Trophoblast cell (in vitro differentiated cells and primary cell): ENCODE measurements around the gene BRD9.

ENCODE experiments used
- DNase-seq, 2 donors: peaks; one replicate each; pipeline ENCODE4 v3.0.0-alpha.2; 2016
- H2AFZ ChIP-seq: 2 replicates; pipeline ENCODE4 v1.6.1; 2013; ENCODE audit warnings: low read length, moderate library complexity, mild to moderate bottlenecking; ENCODE audit not compliant: insufficient read depth, poor library complexity
- H2AK5ac ChIP-seq: 2 replicates; pipeline ENCODE4 v1.6.1; 2013; ENCODE audit warnings: mild to moderate bottlenecking, low read length
- H2BK120ac ChIP-seq: 2 replicates; pipeline ENCODE4 v1.6.1; 2013; ENCODE audit warnings: low read length, mild to moderate bottlenecking, moderate library complexity; ENCODE audit not compliant: insufficient read depth, poor library complexity
- H2BK12ac ChIP-seq: 2 replicates; pipeline ENCODE4 v1.6.1; 2013; ENCODE audit warnings: mild to moderate bottlenecking, low read length, moderate library complexity
- H2BK5ac ChIP-seq: 2 replicates; pipeline ENCODE4 v1.6.1; 2013; ENCODE audit warnings: low read length, low read depth, moderate library complexity, mild to moderate bottlenecking; ENCODE audit not compliant: poor library complexity
- H3K14ac ChIP-seq: 2 replicates; pipeline ENCODE4 v1.6.1; 2013; ENCODE audit warnings: mild to moderate bottlenecking, low read length
- H3K18ac ChIP-seq: 2 replicates; pipeline ENCODE4 v1.6.1; 2013; ENCODE audit warnings: mild to moderate bottlenecking, low read length
- H3K23ac ChIP-seq: 2 replicates; pipeline ENCODE4 v1.6.1; 2013; ENCODE audit warnings: low read length
- H3K27ac ChIP-seq: 2 replicates; pipeline ENCODE4 v1.5.1; 2013; ENCODE audit warnings: low read depth, mild to moderate bottlenecking, inconsistent platforms, low read length, moderate library complexity
- H3K27me3 ChIP-seq: 2 replicates; pipeline ENCODE4 v1.6.1; 2013; ENCODE audit warnings: inconsistent platforms, mild to moderate bottlenecking, low read length, moderate library complexity; ENCODE audit not compliant: insufficient read depth
- H3K36me3 ChIP-seq, 2 experiments: 1 replicate in 1 of 2; 2 replicates in 1 of 2; pipeline ENCODE4 v1.6.1; 2013; ENCODE audit warnings: low read length in 2 of 2, mild to moderate bottlenecking in 2 of 2, moderate library complexity in 1 of 2; ENCODE audit not compliant: insufficient read depth in 2 of 2, control insufficient read depth in 1 of 2
- H3K4ac ChIP-seq: 2 replicates; pipeline ENCODE4 v1.6.1; 2013; ENCODE audit warnings: low read depth, mild to moderate bottlenecking, low read length, moderate library complexity
- H3K4me1 ChIP-seq, 2 experiments: 1 replicate in 1 of 2; 2 replicates in 1 of 2; pipeline ENCODE4 v1.6.1; 2013; ENCODE audit warnings: low read length in 2 of 2, mild to moderate bottlenecking in 2 of 2, moderate library complexity in 1 of 2; ENCODE audit not compliant: insufficient read depth in 2 of 2, control insufficient read depth in 1 of 2
- H3K4me2 ChIP-seq: 2 replicates; pipeline ENCODE4 v1.6.1; 2013; ENCODE audit warnings: inconsistent platforms, mild to moderate bottlenecking, low read length, moderate library complexity
- H3K4me3 ChIP-seq: 2 replicates; pipeline ENCODE4 v1.5.1; 2013; ENCODE audit warnings: mild to moderate bottlenecking, low read depth, low read length, inconsistent platforms
- H3K79me1 ChIP-seq: one replicate; pipeline ENCODE4 v1.6.1; 2013; ENCODE audit warnings: low read length
- H3K79me2 ChIP-seq: 2 replicates; pipeline ENCODE4 v1.6.1; 2013; ENCODE audit warnings: low read length, mild to moderate bottlenecking; ENCODE audit not compliant: control insufficient read depth, insufficient read depth, poor library complexity
- H3K9ac ChIP-seq: 2 replicates; pipeline ENCODE4 v1.6.1; 2013; ENCODE audit warnings: mild to moderate bottlenecking, low read length
- H3K9me3 ChIP-seq: 2 replicates; pipeline ENCODE4 v1.6.1; 2013; ENCODE audit warnings: low read depth, mild to moderate bottlenecking, control low read depth, inconsistent platforms, low read length; ENCODE audit not compliant: insufficient read depth
- H4K12ac ChIP-seq: 2 replicates; pipeline ENCODE4 v1.6.1; 2013; ENCODE audit warnings: low read depth, mild to moderate bottlenecking, low read length, moderate library complexity
- H4K8ac ChIP-seq: 2 replicates; pipeline ENCODE4 v1.6.1; 2013; ENCODE audit warnings: low read depth, mild to moderate bottlenecking, low read length, moderate library complexity
- H4K91ac ChIP-seq: one replicate; pipeline ENCODE4 v1.6.1; 2013; ENCODE audit warnings: low read depth, mild to moderate bottlenecking, low read length, moderate library complexity
- WGBS: extraction: QIAGEN DNeasy Blood & Tissue Kit; methylation state at CpG from one replicate; pipeline ENCODE4 v1.1.7; 2013; ENCODE audit warnings: missing lambda C conversion rate; ENCODE audit not compliant: insufficient read length, insufficient coverage; ENCODE audit errors: extremely low coverage; 5-methylcytosine and 5-hydroxymethylcytosine counted together

The BRD9 gene

GRCh38 chr5:868428-869135 is 24.0 kb downstream of the BRD9 start:
- Histone ChIP-seq H3K9ac (no peak overlapping the region), H2BK12ac (no peak overlapping the region), H4K12ac (no peak overlapping the region), H3K4me2 (no peak overlapping the region), H2BK120ac (no peak overlapping the region), H3K23ac (no peak overlapping the region), H3K4me3 (no peak overlapping the region), H3K36me3 (peaks cover 73 to 91% of the 10 kb centered on the region in 2 experiments), H3K18ac (no peak overlapping the region), H3K27me3 (no peaks in the 10 kb centered on the region), H3K79me2 (no peaks in the 10 kb centered on the region), H3K14ac (no peak overlapping the region), H3K27ac (no peak overlapping the region), H4K91ac (no peak overlapping the region), H3K9me3 (peaks cover 1% of the 10 kb centered on the region), H2AFZ (no peak overlapping the region), H3K79me1 (no peaks in the 10 kb centered on the region), H4K8ac (no peak overlapping the region), H2BK5ac (no peak overlapping the region), H2AK5ac (no peak overlapping the region), H3K4ac (no peak overlapping the region), H3K4me1 (no peaks in the 10 kb centered on the region)
- DNase-seq = no peak
- WGBS = no CpG with 5 or more reads among the region's 16 CpGs

DNA sequence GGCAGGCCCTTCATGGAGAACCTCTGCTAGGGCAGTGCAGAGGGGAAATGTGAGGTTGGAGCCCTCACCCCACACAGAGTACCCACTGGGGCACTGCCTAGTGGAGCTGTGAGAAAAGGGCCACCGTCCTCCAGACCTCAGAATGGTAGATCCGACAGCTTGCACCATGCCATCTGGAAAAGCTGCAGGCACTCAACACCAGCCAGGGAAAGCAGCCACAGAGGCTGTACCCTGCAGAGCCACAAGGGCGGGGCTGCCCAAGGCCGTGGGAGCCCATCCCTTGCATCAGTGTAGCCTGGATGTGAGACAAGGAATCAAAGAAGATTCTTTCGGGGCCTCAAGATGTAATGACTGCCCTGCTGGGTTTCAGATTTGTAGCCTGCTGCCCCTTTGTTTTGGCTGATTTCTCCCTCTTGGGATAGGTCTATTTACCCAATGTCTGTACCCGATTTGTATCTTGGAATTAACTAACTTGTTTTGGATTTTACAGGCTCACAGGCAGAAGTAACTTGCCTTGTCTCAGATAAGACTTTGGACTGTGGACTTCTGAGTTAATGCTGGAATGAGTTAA is 25.2 kb downstream of the BRD9 start:
- Histone ChIP-seq H3K4ac (no peak overlapping the region), H3K36me3 (peaks cover 80 to 93% of the 10 kb centered on the region in 2 experiments), H3K79me2 (no peaks in the 10 kb centered on the region), H4K12ac (no peak overlapping the region), H2BK12ac (no peak overlapping the region), H3K9me3 (peaks cover 1% of the 10 kb centered on the region), H4K8ac (no peak overlapping the region), H3K18ac (no peak overlapping the region), H2AFZ (no peak overlapping the region), H3K27me3 (no peaks in the 10 kb centered on the region), H3K4me2 (no peak overlapping the region), H3K79me1 (no peaks in the 10 kb centered on the region), H3K23ac (no peak overlapping the region), H2BK120ac (no peak overlapping the region), H4K91ac (no peak overlapping the region), H3K14ac (no peak overlapping the region), H2AK5ac (no peak overlapping the region), H3K9ac (no peak overlapping the region), H2BK5ac (no peak overlapping the region), H3K27ac (no peak overlapping the region), H3K4me3 (no peak overlapping the region), H3K4me1 (no peaks in the 10 kb centered on the region)
- DNase-seq = no peak
- WGBS = no CpG with 5 or more reads among the region's 6 CpGs

DNA sequence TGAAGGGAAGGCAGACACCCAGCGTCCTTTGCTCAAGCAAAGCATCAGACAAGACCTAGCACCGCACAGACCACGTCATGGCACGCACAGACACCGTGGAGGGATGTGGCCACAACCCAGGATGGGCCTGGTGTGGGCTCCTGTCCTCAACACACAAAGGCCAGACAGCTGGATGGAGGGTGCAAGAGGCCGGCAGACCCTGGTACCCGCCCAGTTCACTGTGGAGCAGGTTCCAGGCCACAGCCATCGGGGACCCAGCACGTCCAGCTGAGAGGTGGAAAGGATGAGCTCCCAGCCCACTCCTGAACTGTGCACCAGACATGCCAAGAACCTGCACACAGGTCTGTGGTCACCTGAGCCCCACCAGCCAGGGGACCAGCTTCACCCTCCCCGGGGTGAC is 26.8 kb downstream of the BRD9 start:
- Histone ChIP-seq H3K14ac (no peak overlapping the region), H4K12ac (no peak overlapping the region), H4K8ac (no peak overlapping the region), H3K23ac (no peak overlapping the region), H3K79me2 (no peaks in the 10 kb centered on the region), H4K91ac (no peak overlapping the region), H3K27ac (no peak overlapping the region), H3K4me2 (no peak overlapping the region), H2AFZ (no peak overlapping the region), H3K4ac (no peak overlapping the region), H3K79me1 (no peaks in the 10 kb centered on the region), H3K9ac (no peak overlapping the region), H3K9me3 (peaks cover 3% of the 10 kb centered on the region), H2BK5ac (no peak overlapping the region), H3K36me3 (peaks cover 71 to 81% of the 10 kb centered on the region in 2 experiments), H3K18ac (no peak overlapping the region), H2AK5ac (no peak overlapping the region), H3K4me3 (no peak overlapping the region), H3K27me3 (no peaks in the 10 kb centered on the region), H2BK120ac (no peak overlapping the region), H3K4me1 (no peaks in the 10 kb centered on the region), H2BK12ac (no peak overlapping the region)
- no peak for DNase-seq
- WGBS = no CpG with 5 or more reads among the region's 10 CpGs

DNA sequence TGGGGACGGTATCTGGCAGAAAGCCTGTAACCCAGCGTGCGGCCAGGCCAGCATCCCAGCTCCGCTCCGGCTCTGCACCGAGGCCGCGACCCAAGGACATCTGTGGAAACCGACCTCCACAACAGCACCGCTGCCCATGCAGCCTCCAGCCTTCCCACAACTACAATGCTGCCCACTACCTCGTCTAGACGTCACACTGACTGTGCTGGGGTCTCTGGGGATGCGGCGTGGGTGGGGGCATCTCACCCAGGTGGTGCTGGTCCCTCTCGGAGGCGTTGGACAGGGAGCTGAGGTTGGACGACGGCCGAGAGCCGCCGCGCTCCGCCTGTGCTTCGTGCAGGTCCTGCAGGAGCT is 27.5 kb downstream of the BRD9 start:
- Histone ChIP-seq H2BK120ac (no peak overlapping the region), H3K4me1 (no peaks in the 10 kb centered on the region), H4K8ac (no peak overlapping the region), H3K18ac (no peak overlapping the region), H3K9ac (no peak overlapping the region), H3K23ac (no peak overlapping the region), H4K91ac (no peak overlapping the region), H3K36me3 (peaks cover 68 to 76% of the 10 kb centered on the region in 2 experiments), H3K4me2 (no peak overlapping the region), H3K4ac (no peak overlapping the region), H3K79me2 (no peaks in the 10 kb centered on the region), H3K27ac (no peak overlapping the region), H3K79me1 (no peaks in the 10 kb centered on the region), H3K27me3 (no peaks in the 10 kb centered on the region), H3K14ac (no peak overlapping the region), H2BK5ac (no peak overlapping the region), H3K4me3 (no peak overlapping the region), H2AFZ (no peak overlapping the region), H2AK5ac (no peak overlapping the region), H4K12ac (no peak overlapping the region), H3K9me3 (peaks cover 3% of the 10 kb centered on the region), H2BK12ac (no peak overlapping the region)
- WGBS = no CpG with 5 or more reads among the region's 24 CpGs
- no peak for DNase-seq
